Skeletal muscle satellite cell (primary cell): Measurements from ENCODE around the gene RMRP.

ENCODE experiments used
- H3K27me3 ChIP-seq: 2 replicates; pipeline ENCODE4 v1.7.0; 2013; ENCODE audit warnings: low read length; ENCODE audit not compliant: control insufficient read depth, insufficient read depth
- H3K36me3 ChIP-seq: 2 replicates; pipeline ENCODE4 v1.7.0; 2013; ENCODE audit warnings: mild to moderate bottlenecking, control low read depth, low read length; ENCODE audit not compliant: insufficient read depth
- H3K4me1 ChIP-seq: 2 replicates; pipeline ENCODE4 v1.7.0; 2013; ENCODE audit warnings: low read length; ENCODE audit not compliant: control insufficient read depth, insufficient read depth
- H3K4me2 ChIP-seq: 2 replicates; pipeline ENCODE4 v1.7.0; 2013; ENCODE audit warnings: mild to moderate bottlenecking, low read length
- H3K4me3 ChIP-seq: 2 replicates; pipeline ENCODE4 v1.7.0; 2013; ENCODE audit warnings: low read length
- H3K9ac ChIP-seq: 2 replicates; pipeline ENCODE4 v1.7.0; 2013; ENCODE audit warnings: mild to moderate bottlenecking, low read depth, low read length, moderate library complexity
- H3K9me3 ChIP-seq: replicated peaks from 2 replicates; pipeline ENCODE4 v1.7.0; 2013; ENCODE audit warnings: mild to moderate bottlenecking, control low read depth, low read length

The RMRP gene

DNA sequence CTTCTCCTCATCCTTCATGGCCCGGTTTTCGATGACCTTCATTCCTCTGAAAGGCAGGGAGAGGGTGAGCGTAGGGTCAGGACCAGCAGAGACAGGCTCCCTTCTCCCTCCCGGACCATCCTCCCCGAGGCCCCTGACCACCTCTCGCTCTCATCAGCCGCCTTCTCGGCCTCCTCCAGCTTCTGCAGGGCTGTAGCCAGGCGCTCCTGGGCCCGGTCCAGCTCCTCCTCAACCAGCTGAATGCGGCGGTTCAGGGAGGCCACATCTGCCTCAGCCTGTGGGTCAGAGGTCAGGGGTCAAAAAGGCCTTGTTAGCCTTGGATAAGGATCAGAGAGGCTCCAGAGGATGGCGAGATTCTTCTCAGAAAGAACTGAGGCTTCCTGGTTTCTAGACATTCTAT lies 27.7 kb upstream of the RMRP start:
- Histone ChIP-seq H3K4me1 (peaks cover 70% of the 10 kb centered on the region), H3K36me3 (peaks cover 75% of the 10 kb centered on the region), H3K27me3 (no peaks in the 10 kb centered on the region)

GRCh38 chr9:35684921-35685320 lies 27.1 kb upstream of the RMRP start:
- H3K4me1 ChIP-seq = peaks cover 70% of the 10 kb centered on the region
- H3K9ac ChIP-seq = no peak overlapping the region
- H3K9me3 ChIP-seq = no peaks in the 10 kb centered on the region
- no peak overlapping the region for H3K4me3 ChIP-seq
- H3K27me3 ChIP-seq = no peaks in the 10 kb centered on the region
- peaks cover 75% of the 10 kb centered on the region for H3K36me3 ChIP-seq
- H3K4me2 ChIP-seq = peak overlapping the region; percentile 36

More for the DNA sequence above, 27.7 kb upstream of the RMRP start:
- Histone ChIP-seq H3K4me3 (no peak overlapping the region), H3K9me3 (no peaks in the 10 kb centered on the region), H3K4me2 (peak overlapping the region; percentile 36), H3K9ac (no peak overlapping the region)

- Histone ChIP-seq H3K36me3 (peaks cover 65% of the 10 kb centered on the region), H3K4me1 (peaks cover 69% of the 10 kb centered on the region), H3K4me2 (peak overlapping the region; percentile 22), H3K9me3 (no peaks in the 10 kb centered on the region), H3K9ac (no peak overlapping the region), H3K4me3 (no peak overlapping the region), H3K27me3 (no peaks in the 10 kb centered on the region)
Observed at GRCh38 chr9:35683323-35683722, 25.5 kb upstream of the RMRP start.

DNA sequence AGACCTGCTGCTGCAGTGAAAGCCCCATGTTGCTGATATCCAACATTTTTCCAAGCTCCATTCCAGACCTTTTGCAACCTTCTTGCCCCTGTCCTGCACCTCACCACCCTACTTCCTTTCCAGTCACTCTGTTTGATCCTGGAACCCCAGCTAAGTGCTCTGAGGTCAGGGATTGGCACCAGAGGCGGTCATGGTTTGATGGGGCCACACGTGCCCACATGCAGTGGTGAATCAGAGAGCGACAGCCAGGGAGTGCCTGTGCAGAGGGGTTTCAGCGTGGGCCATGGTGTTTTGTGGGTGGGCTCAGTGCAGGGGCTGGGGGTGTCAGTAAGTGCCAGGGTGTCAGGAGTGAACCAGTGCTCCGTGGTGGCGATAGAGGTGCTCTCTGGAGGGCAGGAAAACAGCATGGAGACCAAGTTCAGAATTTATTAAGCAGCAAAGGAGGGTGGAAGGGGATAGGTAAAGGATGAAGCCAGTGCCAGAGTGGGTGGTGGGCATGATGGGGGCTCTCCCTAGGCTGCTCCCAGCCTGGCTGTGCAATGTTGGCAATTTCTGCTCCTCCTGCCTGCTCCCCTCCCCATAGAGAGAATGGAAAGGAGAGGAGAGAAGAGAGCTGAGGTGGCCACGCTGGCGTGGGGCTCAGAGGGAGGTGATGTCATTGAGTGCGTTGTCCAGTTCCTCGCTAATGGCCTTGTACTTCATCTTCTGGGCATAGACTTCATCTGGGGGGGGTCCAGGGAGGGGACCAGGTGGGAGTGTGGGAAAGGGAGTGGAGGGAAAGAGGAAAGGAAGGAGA lies 24.9 kb upstream of the RMRP start:
- H3K27me3 ChIP-seq = no peaks in the 10 kb centered on the region
- no peak overlapping the region for H3K4me3 ChIP-seq
- H3K4me1 ChIP-seq = peaks cover 63% of the 10 kb centered on the region
- H3K9ac ChIP-seq = no peak overlapping the region
- H3K36me3 ChIP-seq = peaks cover 59% of the 10 kb centered on the region
- H3K9me3 ChIP-seq = no peaks in the 10 kb centered on the region
- H3K4me2 ChIP-seq = peak overlapping the region; percentile 12

DNA sequence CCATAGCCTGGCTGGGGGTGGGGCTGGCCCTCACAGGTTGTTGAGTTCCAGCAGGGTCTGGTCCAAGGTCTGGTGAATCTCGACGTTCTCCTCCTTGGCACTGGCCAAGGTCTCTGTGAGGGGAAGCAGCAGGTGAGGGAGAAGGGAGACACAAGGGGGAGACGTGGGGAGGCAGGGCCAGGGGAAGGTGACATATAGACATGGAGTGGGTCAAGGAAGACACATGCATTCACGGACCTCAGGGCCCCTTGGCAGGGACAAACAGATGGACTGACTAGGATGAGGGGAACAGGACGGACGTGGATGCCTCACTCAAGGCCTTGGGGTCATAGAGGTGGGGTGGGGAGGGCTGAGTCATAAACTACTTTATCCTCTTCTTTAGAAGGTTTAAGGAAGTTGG lies 24.2 kb upstream of the RMRP start:
- Histone ChIP-seq H3K36me3 (peaks cover 53% of the 10 kb centered on the region), H3K9me3 (no peaks in the 10 kb centered on the region), H3K4me2 (no peak overlapping the region), H3K4me3 (no peak overlapping the region), H3K9ac (no peak overlapping the region), H3K27me3 (no peaks in the 10 kb centered on the region), H3K4me1 (peaks cover 56% of the 10 kb centered on the region)

DNA sequence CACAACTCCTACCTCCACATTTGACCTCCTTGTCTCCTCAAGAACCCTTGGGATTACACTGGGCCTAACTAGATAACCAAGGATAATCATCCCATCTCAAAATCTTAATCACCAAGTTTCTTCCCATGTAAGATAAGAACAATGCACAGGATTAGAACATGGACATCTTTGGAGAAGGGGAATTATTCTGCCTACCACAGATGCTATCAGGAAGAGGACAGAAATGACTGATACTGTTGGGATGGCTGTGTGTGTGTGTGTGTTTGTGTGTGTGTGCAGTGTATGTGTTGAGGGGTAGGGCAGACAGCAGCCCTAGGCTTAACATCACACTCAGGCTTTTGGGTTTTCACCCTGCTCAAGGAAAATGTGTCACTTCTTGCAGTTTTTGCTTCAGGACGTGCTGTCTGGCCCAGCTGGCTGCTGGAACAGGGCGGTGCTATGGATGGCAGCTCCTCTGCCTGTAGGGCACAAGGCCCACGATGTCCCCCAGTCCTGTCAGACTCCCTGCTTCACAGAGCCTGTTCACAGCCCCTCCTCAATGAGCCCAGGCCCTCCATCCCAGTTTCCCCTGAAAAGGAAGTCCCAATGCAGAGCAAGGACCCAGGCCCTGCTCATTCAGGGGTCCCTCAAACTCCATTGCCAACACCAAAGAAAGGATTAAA lies 23.7 kb upstream of the RMRP start:
- Histone ChIP-seq H3K4me1 (peaks cover 50% of the 10 kb centered on the region), H3K9me3 (no peaks in the 10 kb centered on the region), H3K4me3 (no peak overlapping the region), H3K4me2 (no peak overlapping the region), H3K27me3 (no peaks in the 10 kb centered on the region), H3K36me3 (peaks cover 47% of the 10 kb centered on the region), H3K9ac (no peak overlapping the region)

GRCh38 chr9:35680331-35681105 lies 22.7 kb upstream of the RMRP start:
- Histone ChIP-seq H3K4me1 (peaks cover 49% of the 10 kb centered on the region), H3K9me3 (no peaks in the 10 kb centered on the region), H3K4me3 (no peak overlapping the region), H3K36me3 (peaks cover 38% of the 10 kb centered on the region), H3K27me3 (no peaks in the 10 kb centered on the region), H3K9ac (no peak overlapping the region), H3K4me2 (no peak overlapping the region)

DNA sequence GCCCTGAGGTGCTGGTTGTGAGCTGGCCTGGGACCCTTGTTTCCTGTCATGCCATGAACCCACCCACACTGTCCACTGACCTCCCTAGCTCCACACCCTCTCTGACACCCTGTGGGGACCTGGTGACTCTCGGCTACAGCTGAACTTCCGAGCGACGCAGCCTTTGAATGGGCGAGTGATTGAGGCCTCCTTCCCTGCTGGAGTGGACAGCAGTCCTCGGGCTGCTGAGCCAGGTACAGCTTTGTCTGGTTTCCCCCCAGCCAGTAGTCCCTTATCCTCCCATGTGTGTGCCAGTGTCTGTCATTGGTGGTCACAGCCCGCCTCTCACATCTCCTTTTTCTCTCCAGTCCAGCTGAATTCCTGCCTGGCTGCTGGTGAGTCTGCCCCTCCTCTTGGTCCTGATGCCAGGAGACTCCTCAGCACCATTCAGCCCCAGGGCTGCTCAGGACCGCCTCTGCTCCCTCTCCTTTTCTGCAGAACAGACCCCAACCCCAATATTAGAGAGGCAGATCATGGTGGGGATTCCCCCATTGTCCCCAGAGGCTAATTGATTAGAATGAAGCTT lies 22.0 kb upstream of the RMRP start:
- peaks cover 42% of the 10 kb centered on the region for H3K4me1 ChIP-seq
- no peak overlapping the region for H3K4me3 ChIP-seq
- H3K36me3 ChIP-seq = peaks cover 32% of the 10 kb centered on the region
- H3K9ac ChIP-seq = no peak overlapping the region
- no peak overlapping the region for H3K4me2 ChIP-seq
- peaks cover 4% of the 10 kb centered on the region for H3K27me3 ChIP-seq
- H3K9me3 ChIP-seq = no peaks in the 10 kb centered on the region

DNA sequence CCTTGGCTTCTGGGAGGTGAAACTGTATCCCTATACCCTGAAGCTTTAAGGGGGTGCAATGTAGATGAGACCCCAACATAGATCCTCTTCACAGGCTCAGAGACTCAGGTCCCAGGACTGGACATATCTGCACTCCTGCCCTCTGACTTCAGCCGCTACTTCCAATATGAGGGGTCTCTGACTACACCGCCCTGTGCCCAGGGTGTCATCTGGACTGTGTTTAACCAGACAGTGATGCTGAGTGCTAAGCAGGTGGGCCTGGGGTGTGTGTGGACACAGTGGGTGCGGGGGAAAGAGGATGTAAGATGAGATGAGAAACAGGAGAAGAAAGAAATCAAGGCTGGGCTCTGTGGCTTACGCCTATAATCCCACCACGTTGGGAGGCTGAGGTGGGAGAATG lies 21.3 kb upstream of the RMRP start:
- Histone ChIP-seq H3K27me3 (peaks cover 7% of the 10 kb centered on the region), H3K4me3 (no peak overlapping the region), H3K36me3 (peaks cover 25% of the 10 kb centered on the region), H3K9me3 (no peaks in the 10 kb centered on the region), H3K4me2 (no peak overlapping the region), H3K9ac (no peak overlapping the region), H3K4me1 (peaks cover 35% of the 10 kb centered on the region)

DNA sequence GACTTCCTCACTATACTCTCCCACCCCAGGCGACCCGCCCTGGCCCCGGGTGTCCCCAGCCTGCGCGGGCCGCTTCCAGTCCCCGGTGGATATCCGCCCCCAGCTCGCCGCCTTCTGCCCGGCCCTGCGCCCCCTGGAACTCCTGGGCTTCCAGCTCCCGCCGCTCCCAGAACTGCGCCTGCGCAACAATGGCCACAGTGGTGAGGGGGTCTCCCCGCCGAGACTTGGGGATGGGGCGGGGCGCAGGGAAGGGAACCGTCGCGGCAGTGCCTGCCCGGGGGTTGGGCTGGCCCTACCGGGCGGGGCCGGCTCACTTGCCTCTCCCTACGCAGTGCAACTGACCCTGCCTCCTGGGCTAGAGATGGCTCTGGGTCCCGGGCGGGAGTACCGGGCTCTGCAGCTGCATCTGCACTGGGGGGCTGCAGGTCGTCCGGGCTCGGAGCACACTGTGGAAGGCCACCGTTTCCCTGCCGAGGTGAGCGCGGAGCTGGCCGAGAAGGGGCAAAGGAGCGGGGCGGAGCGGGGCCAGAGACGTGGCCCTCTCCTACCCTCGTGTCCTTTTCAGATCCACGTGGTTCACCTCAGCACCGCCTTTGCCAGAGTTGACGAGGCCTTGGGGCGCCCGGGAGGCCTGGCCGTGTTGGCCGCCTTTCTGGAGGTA lies 18.0 kb upstream of the RMRP start:
- Histone ChIP-seq H3K27me3 (peaks cover 7% of the 10 kb centered on the region), H3K4me1 (peaks cover 14% of the 10 kb centered on the region), H3K4me2 (peak overlapping the region; percentile 92), H3K36me3 (no peaks in the 10 kb centered on the region), H3K9ac (peak overlapping the region; percentile 38), H3K9me3 (no peaks in the 10 kb centered on the region), H3K4me3 (peak overlapping the region; percentile 71)

- Histone ChIP-seq H3K9ac (no peak overlapping the region), H3K9me3 (no peaks in the 10 kb centered on the region), H3K36me3 (no peaks in the 10 kb centered on the region), H3K4me1 (peaks cover 14% of the 10 kb centered on the region), H3K27me3 (peaks cover 7% of the 10 kb centered on the region), H3K4me3 (peak overlapping the region; percentile 71), H3K4me2 (peak overlapping the region; percentile 92)
Observed at GRCh38 chr9:35675204-35675603, 17.4 kb upstream of the RMRP start.
